Measurements from ENCODE around the gene VPS41. TPM values are rescaled to one million over a fixed set of nuclear protein-coding genes. Genes with fewer than 3 reads are reported as not detected.

Gene VPS41
- polyA plus RNA-seq, 3 donors, result 12.7 to 62.2 (median 56.7) TPM

DNA sequence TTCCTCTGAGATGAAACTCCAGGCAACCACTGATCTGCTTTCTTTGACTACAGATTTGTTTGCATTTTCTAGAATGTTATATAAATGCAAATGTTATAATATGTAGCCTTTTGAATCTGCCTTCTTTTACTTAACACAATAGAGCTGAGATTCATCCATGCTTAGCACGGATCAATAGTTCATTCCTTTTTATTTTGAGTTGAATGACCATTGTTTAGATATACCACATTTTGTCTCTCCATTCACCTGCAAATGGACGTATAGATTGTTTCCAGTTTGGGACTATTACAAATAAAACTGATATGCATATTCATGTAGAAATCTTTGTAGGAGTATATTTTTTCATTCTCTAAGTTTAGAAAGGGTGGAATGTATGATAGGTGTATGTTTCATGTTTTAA is 57.7 kb downstream of the VPS41 start:
- Histone ChIP-seq H3K27ac (ENCODE audit: low read depth in 1 of 2, low read length in 2 of 2) (no peak overlapping the region), H2AFZ (ENCODE audit: insufficient read depth, low read depth, low read length, poor library complexity, severe bottlenecking) (no peak overlapping the region), H3K9ac (ENCODE audit: insufficient read depth, low read length, poor library complexity, severe bottlenecking) (no peak overlapping the region), H4K20me1 (ENCODE audit: insufficient read depth, low read length) (peaks cover 12% of the 10 kb centered on the region), H3K27me3 (ENCODE audit: control insufficient read depth in 2 of 2, insufficient read depth in 2 of 2, low read length in 2 of 2) (no peaks in the 10 kb centered on the region), H3K4me3 (replicated peaks in 1 of 3; ENCODE audit: low read depth in 2 of 3, low read length in 3 of 3) (no peak overlapping the region), H3K36me3 (replicated peaks in 1 of 2; ENCODE audit: control insufficient read depth in 1 of 2, insufficient read depth in 2 of 2, low read length in 2 of 2) (peaks cover 0 to 18% of the 10 kb centered on the region in 2 donors), H3K79me2 (ENCODE audit: insufficient read depth, low read length) (peaks cover 4% of the 10 kb centered on the region), H3K4me1 (ENCODE audit: control insufficient read depth in 1 of 2, insufficient read depth in 2 of 2, low read length in 2 of 2) (peaks cover 14 to 16% of the 10 kb centered on the region in 2 donors), H3K4me2 (replicated peaks; ENCODE audit: extremely low read depth, low read length, poor library complexity, severe bottlenecking) (no peak overlapping the region), H3K9me3 (replicated peaks in 1 of 2; ENCODE audit: control insufficient read depth in 1 of 2, insufficient read depth in 1 of 2, low read length in 2 of 2) (no peaks in the 10 kb centered on the region)
- Mint-ChIP-seq H3K4me1 (peaks cover 17% of the 10 kb centered on the region), H3K27ac (no peak overlapping the region), H3K27me3 (ENCODE audit: low read depth in 3 of 3) (peaks cover 0 to 2% (median 0%) of the 10 kb centered on the region in 3 donors), H3K9me3 (peaks cover 0 to 2% (median 0%) of the 10 kb centered on the region in 7 donors), H3K36me3 (peaks cover 12% of the 10 kb centered on the region in 2 donors), H3K4me3 (no peak overlapping the region)
- no CpG with 5 or more reads among the region's 2 CpGs for WGBS (ENCODE audit: insufficient coverage)
- intact Hi-C loops (cut with micrococcal nuclease), result no loop called here
- DNase-seq, result no peak
- TF ChIP-seq, protein P1, sequence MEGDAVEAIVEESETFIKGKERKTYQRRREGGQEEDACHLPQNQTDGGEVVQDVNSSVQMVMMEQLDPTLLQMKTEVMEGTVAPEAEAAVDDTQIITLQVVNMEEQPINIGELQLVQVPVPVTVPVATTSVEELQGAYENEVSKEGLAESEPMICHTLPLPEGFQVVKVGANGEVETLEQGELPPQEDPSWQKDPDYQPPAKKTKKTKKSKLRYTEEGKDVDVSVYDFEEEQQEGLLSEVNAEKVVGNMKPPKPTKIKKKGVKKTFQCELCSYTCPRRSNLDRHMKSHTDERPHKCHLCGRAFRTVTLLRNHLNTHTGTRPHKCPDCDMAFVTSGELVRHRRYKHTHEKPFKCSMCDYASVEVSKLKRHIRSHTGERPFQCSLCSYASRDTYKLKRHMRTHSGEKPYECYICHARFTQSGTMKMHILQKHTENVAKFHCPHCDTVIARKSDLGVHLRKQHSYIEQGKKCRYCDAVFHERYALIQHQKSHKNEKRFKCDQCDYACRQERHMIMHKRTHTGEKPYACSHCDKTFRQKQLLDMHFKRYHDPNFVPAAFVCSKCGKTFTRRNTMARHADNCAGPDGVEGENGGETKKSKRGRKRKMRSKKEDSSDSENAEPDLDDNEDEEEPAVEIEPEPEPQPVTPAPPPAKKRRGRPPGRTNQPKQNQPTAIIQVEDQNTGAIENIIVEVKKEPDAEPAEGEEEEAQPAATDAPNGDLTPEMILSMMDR (IDR thresholded peaks at IDR 0.05), result no peak

DNA sequence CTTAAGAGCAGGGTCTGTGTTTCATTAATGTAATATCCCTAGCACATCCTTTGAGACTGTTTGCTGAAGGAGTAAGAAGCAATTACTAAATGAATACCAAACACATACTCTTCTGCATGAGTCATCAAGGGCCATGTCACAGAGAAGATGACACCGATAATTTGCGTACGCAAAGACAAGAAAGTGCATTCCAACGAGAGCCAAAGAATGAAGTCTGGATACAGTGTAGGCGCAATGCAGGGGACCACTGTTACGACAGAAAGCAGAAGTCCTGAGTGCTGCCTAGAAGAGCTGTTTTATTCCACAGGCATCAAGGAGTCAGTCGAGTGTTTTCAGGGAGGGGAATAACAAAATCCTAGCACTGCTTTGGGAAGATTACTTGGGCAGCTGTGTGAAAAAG is 62.7 kb downstream of the VPS41 start:
- no peak overlapping the region for H3K27ac ChIP-seq (ENCODE audit: low read depth in 1 of 2, low read length in 2 of 2)
- peaks cover 2% of the 10 kb centered on the region for H3K4me1 Mint-ChIP-seq
- H3K4me3 ChIP-seq (replicated peaks in 1 of 3; ENCODE audit: low read depth in 2 of 3, low read length in 3 of 3), result no peak overlapping the region
- no peaks in the 10 kb centered on the region for H3K4me1 ChIP-seq (ENCODE audit: control insufficient read depth in 1 of 2, insufficient read depth in 2 of 2, low read length in 2 of 2)
- DNase-seq, result no peak
- intact Hi-C loops (cut with micrococcal nuclease), result no loop called here
- no peak overlapping the region for H2AFZ ChIP-seq (ENCODE audit: insufficient read depth, low read depth, low read length, poor library complexity, severe bottlenecking)
- H3K36me3 Mint-ChIP-seq, result peaks cover 8 to 12% of the 10 kb centered on the region in 2 donors
- H3K9me3 Mint-ChIP-seq, result peaks cover 0 to 2% (median 0%) of the 10 kb centered on the region in 7 donors
- H3K4me2 ChIP-seq (replicated peaks; ENCODE audit: extremely low read depth, low read length, poor library complexity, severe bottlenecking), result no peak overlapping the region
- H3K27ac Mint-ChIP-seq, result no peak overlapping the region
- peaks cover 0 to 21% of the 10 kb centered on the region in 2 donors for H3K36me3 ChIP-seq (replicated peaks in 1 of 2; ENCODE audit: control insufficient read depth in 1 of 2, insufficient read depth in 2 of 2, low read length in 2 of 2)
- no peaks in the 10 kb centered on the region for H3K79me2 ChIP-seq (ENCODE audit: insufficient read depth, low read length)
- peaks cover 45% of the 10 kb centered on the region for H4K20me1 ChIP-seq (ENCODE audit: insufficient read depth, low read length)
- H3K9ac ChIP-seq (ENCODE audit: insufficient read depth, low read length, poor library complexity, severe bottlenecking), result no peak overlapping the region
- TF ChIP-seq, protein P1 (IDR thresholded peaks at IDR 0.05), result no peak
- H3K4me3 Mint-ChIP-seq, result no peak overlapping the region
- H3K9me3 ChIP-seq (replicated peaks in 1 of 2; ENCODE audit: control insufficient read depth in 1 of 2, insufficient read depth in 1 of 2, low read length in 2 of 2), result no peaks in the 10 kb centered on the region
- WGBS (ENCODE audit: insufficient coverage), result 74% methylated on average over 6 of the region's 7 CpGs
- H3K27me3 ChIP-seq (ENCODE audit: control insufficient read depth in 2 of 2, insufficient read depth in 2 of 2, low read length in 2 of 2), result no peaks in the 10 kb centered on the region
- H3K27me3 Mint-ChIP-seq (ENCODE audit: low read depth in 3 of 3), result no peaks in the 10 kb centered on the region

Data from CD14-positive monocyte (primary cell).